ENCODE measurements around the gene LAMC1.

Gene LAMC1

GRCh38 chr1:183155939-183156338 lies 132.7 kb downstream of the LAMC1 start:
- no peak for TF ChIP-seq POLR2A (IDR thresholded peaks at IDR 0.05; ENCODE audit: extremely low read depth, insufficient read length)
- no peak for TF ChIP-seq MAX (IDR thresholded peaks at IDR 0.05; ENCODE audit: low read depth, low read length)
- no peak for TF ChIP-seq MYC (IDR thresholded peaks at IDR 0.05; ENCODE audit: low read depth, low read length)
- no peak for TF ChIP-seq CTCF (IDR thresholded peaks at IDR 0.05; ENCODE audit: low read depth, low read length)
- no peak for DNase-seq (ENCODE audit: low read depth)
- H3K4me3 ChIP-seq (ENCODE audit: low read depth, low read length) = no peak overlapping the region

DNA sequence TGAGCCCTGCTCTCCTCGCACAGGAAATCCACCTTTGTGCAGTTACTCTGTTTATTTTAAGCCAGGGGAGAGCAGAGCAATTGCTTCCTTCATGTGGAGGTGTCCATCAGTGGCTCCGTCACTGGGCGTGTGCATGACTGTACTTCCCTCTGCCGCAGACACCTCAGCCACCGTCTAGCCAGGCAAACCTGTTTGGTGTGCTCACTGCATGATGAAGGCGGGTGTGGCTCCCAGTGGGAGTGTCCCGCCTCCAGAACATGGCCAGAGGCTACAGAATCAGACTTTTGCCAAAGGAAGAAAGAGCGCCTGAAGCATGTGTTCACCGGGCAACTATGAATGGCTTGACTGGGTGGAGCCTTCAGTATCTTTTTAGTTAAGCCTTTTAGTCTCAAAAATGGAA lies 136.7 kb downstream of the LAMC1 start:
- H3K4me3 ChIP-seq (ENCODE audit: low read depth, low read length) = no peak overlapping the region
- no peak for TF ChIP-seq POLR2A (IDR thresholded peaks at IDR 0.05; ENCODE audit: extremely low read depth, insufficient read length)
- no peak for TF ChIP-seq CTCF (IDR thresholded peaks at IDR 0.05; ENCODE audit: low read depth, low read length)
- no peak for TF ChIP-seq MYC (IDR thresholded peaks at IDR 0.05; ENCODE audit: low read depth, low read length)
- no peak for TF ChIP-seq MAX (IDR thresholded peaks at IDR 0.05; ENCODE audit: low read depth, low read length)
- DNase-seq (ENCODE audit: low read depth) = no peak

- no peak for DNase-seq (ENCODE audit: low read depth)
- H3K4me3 ChIP-seq (ENCODE audit: low read depth, low read length) = no peak overlapping the region
- TF ChIP-seq POLR2A (IDR thresholded peaks at IDR 0.05; ENCODE audit: extremely low read depth, insufficient read length) = no peak
Observed at GRCh38 chr1:183161391-183161790, 138.2 kb downstream of the LAMC1 start.

DNA sequence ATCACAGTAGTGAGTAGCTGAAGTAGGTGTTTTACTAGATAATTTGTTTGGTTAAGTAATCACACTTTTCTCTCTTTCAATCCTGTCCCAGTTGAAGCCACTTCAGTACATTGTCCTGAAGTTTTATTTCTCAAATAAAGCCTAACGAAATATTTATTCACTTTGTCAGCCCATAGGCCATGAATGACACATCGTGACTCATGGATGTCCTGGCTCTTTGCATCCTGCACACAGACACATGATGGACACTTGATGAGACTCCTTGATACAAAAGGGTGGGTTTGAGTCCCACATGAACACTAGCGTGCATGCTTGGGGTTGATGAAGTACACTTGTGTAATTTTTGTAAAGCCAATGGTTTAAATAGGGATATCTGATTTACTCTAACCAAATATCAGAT lies 140.1 kb downstream of the LAMC1 start:
- no peak for TF ChIP-seq POLR2A (IDR thresholded peaks at IDR 0.05; ENCODE audit: extremely low read depth, insufficient read length)
- TF ChIP-seq MYC (IDR thresholded peaks at IDR 0.05; ENCODE audit: low read depth, low read length) = no peak
- TF ChIP-seq MAX (IDR thresholded peaks at IDR 0.05; ENCODE audit: low read depth, low read length) = no peak
- TF ChIP-seq CTCF (IDR thresholded peaks at IDR 0.05; ENCODE audit: low read depth, low read length) = no peak
- DNase-seq (ENCODE audit: low read depth) = no peak

DNA sequence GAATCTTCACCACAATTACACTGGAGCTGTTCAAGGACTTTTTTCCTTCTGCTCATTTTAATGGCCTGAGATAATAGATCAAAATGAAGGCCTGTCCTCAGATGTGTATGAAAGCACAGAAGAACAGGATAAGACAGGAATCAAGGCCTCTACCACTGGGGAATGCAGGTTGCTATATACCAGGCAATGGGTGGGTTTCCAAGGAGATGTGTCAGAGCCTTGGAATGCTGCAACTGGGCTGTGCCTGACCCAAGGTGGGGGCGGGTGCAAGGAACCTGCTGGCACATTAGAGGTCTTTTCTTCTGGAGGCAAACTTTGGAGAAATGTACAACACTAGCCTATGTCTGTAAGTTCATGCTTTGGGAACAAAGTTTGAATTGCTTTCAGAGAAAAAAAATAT lies 141.1 kb downstream of the LAMC1 start:
- no peak for TF ChIP-seq CTCF (IDR thresholded peaks at IDR 0.05; ENCODE audit: low read depth, low read length)
- no peak for TF ChIP-seq MYC (IDR thresholded peaks at IDR 0.05; ENCODE audit: low read depth, low read length)
- TF ChIP-seq MAX (IDR thresholded peaks at IDR 0.05; ENCODE audit: low read depth, low read length) = no peak
- TF ChIP-seq POLR2A (IDR thresholded peaks at IDR 0.05; ENCODE audit: extremely low read depth, insufficient read length) = no peak
- no peak for DNase-seq (ENCODE audit: low read depth)
- H3K4me3 ChIP-seq (ENCODE audit: low read depth, low read length) = no peak overlapping the region

More for the DNA sequence above, 140.1 kb downstream of the LAMC1 start:
- no peak overlapping the region for H3K4me3 ChIP-seq (ENCODE audit: low read depth, low read length)

GRCh38 chr1:183164963-183165362 lies 141.7 kb downstream of the LAMC1 start:
- no peak for DNase-seq (ENCODE audit: low read depth)
- TF ChIP-seq POLR2A (IDR thresholded peaks at IDR 0.05; ENCODE audit: extremely low read depth, insufficient read length) (no peak), MYC (IDR thresholded peaks at IDR 0.05; ENCODE audit: low read depth, low read length) (no peak), MAX (IDR thresholded peaks at IDR 0.05; ENCODE audit: low read depth, low read length) (no peak), CTCF (IDR thresholded peaks at IDR 0.05; ENCODE audit: low read depth, low read length) (no peak)

More at GRCh38 chr1:183164963-183165362, 141.7 kb downstream of the LAMC1 start:
- no peak overlapping the region for H3K4me3 ChIP-seq (ENCODE audit: low read depth, low read length)
